GM12878 (cell line): ENCODE measurements around the gene EPN3.

Source experiments
- ATF2 ChIP-seq: IDR thresholded peaks from 2 replicates; pipeline ENCODE4 v1.6.1; 2012; ENCODE audit warnings: low read length, inconsistent platforms
- ATF3 ChIP-seq: IDR thresholded peaks from 2 replicates; pipeline ENCODE4 v1.6.1; 2011; ENCODE audit warnings: low read depth, mild to moderate bottlenecking, low read length, moderate library complexity, borderline replicate concordance; ENCODE audit errors: extremely low read depth
- BMI1 ChIP-seq: fragments of 450-650 bp; IDR thresholded peaks from 2 replicates; pipeline ENCODE4 v1.6.1; 2016; ENCODE audit warnings: mild to moderate bottlenecking, moderate library complexity, borderline replicate concordance
- CBFB ChIP-seq: IDR thresholded peaks from 2 replicates; pipeline ENCODE4 v1.6.1; 2016; ENCODE audit warnings: antibody characterized with exemption, low read depth
- CREB1 ChIP-seq: IDR thresholded peaks from 2 replicates; pipeline ENCODE4 v1.6.1; 2012; ENCODE audit warnings: low read depth, mild to moderate bottlenecking, inconsistent platforms
- CTCF ChIP-seq, 3 experiments: IDR thresholded peaks in 2 of 3; conservative IDR thresholded peaks in 1 of 3; 2 replicates each; pipeline ENCODE4 v1.5.1; 2011; ENCODE audit warnings: low read depth in 3 of 3, low read length in 3 of 3, mild to moderate bottlenecking in 3 of 3, control low read depth in 2 of 3, moderate library complexity in 2 of 3, inconsistent platforms in 1 of 3, mixed read lengths in 1 of 3; ENCODE audit not compliant: control insufficient read depth in 2 of 3, insufficient read depth in 1 of 3; ENCODE audit errors: extremely low read depth in 1 of 3
- E2F4 ChIP-seq: IDR thresholded peaks from 2 replicates; pipeline ENCODE4 v1.6.1; 2012; ENCODE audit warnings: low read depth, low read length, improper control_type of control experiment
- EP300 ChIP-seq, 2 experiments: fragments of 150-350 bp in 1 of 2; IDR thresholded peaks; 2 replicates each; pipeline ENCODE4 v1.6.1; 2011 to 2012; ENCODE audit warnings: low read depth in 2 of 2, low read length in 2 of 2, borderline replicate concordance in 1 of 2, improper control_type of control experiment in 1 of 2, inconsistent platforms in 1 of 2; ENCODE audit not compliant: control insufficient read depth in 1 of 2
- ESRRA ChIP-seq: IDR thresholded peaks from 2 replicates; pipeline ENCODE4 v1.6.1; 2012; ENCODE audit warnings: mild to moderate bottlenecking, low read length, improper control_type of control experiment
- KDM1A ChIP-seq: fragments of 200-600 bp; sonication (generic); IDR thresholded peaks from 2 replicates; pipeline ENCODE4 v1.6.1; 2016; ENCODE audit warnings: borderline replicate concordance
- POLR2A ChIP-seq: IDR thresholded peaks from 2 replicates; pipeline ENCODE4 v1.6.1; 2011; ENCODE audit warnings: low read depth, mild to moderate bottlenecking, low read length
- POLR2AphosphoS5 ChIP-seq: IDR thresholded peaks from 2 replicates; pipeline ENCODE4 v1.6.1; 2011; ENCODE audit warnings: mild to moderate bottlenecking, low read length, inconsistent platforms
- RFX5 ChIP-seq: IDR thresholded peaks from 2 replicates; pipeline ENCODE4 v1.6.1; 2011; ENCODE audit warnings: low read depth, low read length, improper control_type of control experiment
- SIX5 ChIP-seq: IDR thresholded peaks from 2 replicates; pipeline ENCODE4 v1.6.1; 2011; ENCODE audit warnings: mild to moderate bottlenecking, low read depth, low read length, moderate library complexity; ENCODE audit not compliant: severe bottlenecking

- TF ChIP-seq EP300 (IDR thresholded peaks at IDR 0.05; ENCODE audit: borderline replicate concordance in 1 of 2, control insufficient read depth in 1 of 2, low read depth in 2 of 2, low read length in 2 of 2) = no peak
- no peak for TF ChIP-seq POLR2AphosphoS5
- TF ChIP-seq POLR2A = no peak
- no peak for TF ChIP-seq BMI1
- no peak for TF ChIP-seq CTCF (IDR thresholded peaks at IDR 0.05 in 2 of 3, conservative IDR thresholded peaks at IDR 0.05 in 1 of 3; ENCODE audit: control insufficient read depth in 2 of 3, extremely low read depth in 1 of 3, insufficient read depth in 1 of 3, low read depth in 3 of 3, low read length in 3 of 3)
- TF ChIP-seq SIX5 = no peak
- TF ChIP-seq KDM1A = no peak
- TF ChIP-seq CBFB = no peak
- TF ChIP-seq ESRRA = no peak
- no peak for TF ChIP-seq ATF2
- TF ChIP-seq RFX5 = no peak
- TF ChIP-seq E2F4 = no peak
- TF ChIP-seq ATF3 = no peak
- no peak for TF ChIP-seq CREB1
Observed at GRCh38 chr17:50581316-50581715, 48.8 kb downstream of the EPN3 start.
